Measurements from ENCODE around the gene SUN3.
"Not testable (repeated sequence)": the region's sequence is repeated elsewhere in the genome, so short reads cannot be mapped to it uniquely, and the experiment has no call there.

DNA sequence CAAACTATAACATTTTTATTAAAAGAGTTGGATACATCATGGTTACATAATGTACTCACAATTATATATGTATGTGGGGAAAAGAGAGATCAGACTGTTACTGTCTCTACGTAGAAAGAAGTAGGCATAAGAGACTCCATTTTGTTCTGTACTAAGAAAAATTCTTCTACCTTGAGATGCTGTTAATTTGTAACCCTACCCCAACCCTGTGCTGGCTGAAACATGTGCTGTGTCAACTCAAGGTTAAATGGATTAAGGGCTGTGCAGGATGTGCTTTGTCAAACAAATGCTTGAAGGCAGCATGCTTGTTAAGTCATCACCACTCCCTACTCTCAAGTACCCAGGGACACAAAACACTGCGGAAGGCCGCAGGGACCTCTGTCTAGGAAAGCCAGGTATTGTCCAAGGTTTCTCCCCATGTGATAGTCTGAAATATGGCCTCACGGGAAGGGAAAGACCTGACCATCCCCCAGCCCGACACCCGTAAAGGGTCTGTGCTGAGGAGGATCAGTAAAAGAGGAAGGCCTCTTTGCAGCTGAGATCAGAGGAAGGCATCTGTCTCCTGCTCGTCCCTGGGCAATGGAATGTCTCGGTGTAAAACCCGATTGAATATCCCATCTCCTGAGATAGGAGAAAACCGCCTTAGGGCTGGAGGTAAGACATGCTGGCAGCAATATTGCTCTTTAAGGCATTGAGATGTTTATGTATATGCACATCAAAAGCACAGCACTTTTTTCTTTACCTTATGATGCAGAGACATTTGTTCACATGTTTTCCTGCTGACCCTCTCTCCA is 39.1 kb downstream of the SUN3 start:
- TF ChIP-seq, protein P1, sequence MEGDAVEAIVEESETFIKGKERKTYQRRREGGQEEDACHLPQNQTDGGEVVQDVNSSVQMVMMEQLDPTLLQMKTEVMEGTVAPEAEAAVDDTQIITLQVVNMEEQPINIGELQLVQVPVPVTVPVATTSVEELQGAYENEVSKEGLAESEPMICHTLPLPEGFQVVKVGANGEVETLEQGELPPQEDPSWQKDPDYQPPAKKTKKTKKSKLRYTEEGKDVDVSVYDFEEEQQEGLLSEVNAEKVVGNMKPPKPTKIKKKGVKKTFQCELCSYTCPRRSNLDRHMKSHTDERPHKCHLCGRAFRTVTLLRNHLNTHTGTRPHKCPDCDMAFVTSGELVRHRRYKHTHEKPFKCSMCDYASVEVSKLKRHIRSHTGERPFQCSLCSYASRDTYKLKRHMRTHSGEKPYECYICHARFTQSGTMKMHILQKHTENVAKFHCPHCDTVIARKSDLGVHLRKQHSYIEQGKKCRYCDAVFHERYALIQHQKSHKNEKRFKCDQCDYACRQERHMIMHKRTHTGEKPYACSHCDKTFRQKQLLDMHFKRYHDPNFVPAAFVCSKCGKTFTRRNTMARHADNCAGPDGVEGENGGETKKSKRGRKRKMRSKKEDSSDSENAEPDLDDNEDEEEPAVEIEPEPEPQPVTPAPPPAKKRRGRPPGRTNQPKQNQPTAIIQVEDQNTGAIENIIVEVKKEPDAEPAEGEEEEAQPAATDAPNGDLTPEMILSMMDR (conservative IDR thresholded peaks at IDR 0.05; ENCODE audit: low read depth, low read length) = not testable (repeated sequence)
- TF ChIP-seq MAFK (IDR thresholded peaks at IDR 0.05; ENCODE audit: low read depth, low read length); FOS (IDR thresholded peaks at IDR 0.05; ENCODE audit: low read depth, low read length); RAD21 (IDR thresholded peaks at IDR 0.05; ENCODE audit: low read length); MXI1 (IDR thresholded peaks at IDR 0.05; ENCODE audit: borderline replicate concordance, low read depth, low read length); POLR2A (IDR thresholded peaks at IDR 0.05; ENCODE audit: low read depth, low read length); SMC3 (IDR thresholded peaks at IDR 0.05; ENCODE audit: low read depth, low read length); RFX5 (IDR thresholded peaks at IDR 0.05; ENCODE audit: low read depth, low read length); RCOR1 (IDR thresholded peaks at IDR 0.05; ENCODE audit: insufficient replicate concordance, low read length): not testable (repeated sequence)
- TF ChIP-seq, protein P2, sequence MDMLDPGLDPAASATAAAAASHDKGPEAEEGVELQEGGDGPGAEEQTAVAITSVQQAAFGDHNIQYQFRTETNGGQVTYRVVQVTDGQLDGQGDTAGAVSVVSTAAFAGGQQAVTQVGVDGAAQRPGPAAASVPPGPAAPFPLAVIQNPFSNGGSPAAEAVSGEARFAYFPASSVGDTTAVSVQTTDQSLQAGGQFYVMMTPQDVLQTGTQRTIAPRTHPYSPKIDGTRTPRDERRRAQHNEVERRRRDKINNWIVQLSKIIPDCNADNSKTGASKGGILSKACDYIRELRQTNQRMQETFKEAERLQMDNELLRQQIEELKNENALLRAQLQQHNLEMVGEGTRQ (IDR thresholded peaks at IDR 0.05; ENCODE audit: low read depth, low read length) = not testable (repeated sequence)
